Retinal pigment epithelial cell (primary cell): ENCODE results near the gene RAB3C.

Experiments
- DNase-seq: peaks from one replicate; pipeline ENCODE4 v3.0.0-alpha.2; 2010; ENCODE audit warnings: low read depth
- H3K4me3 ChIP-seq: 2 replicates; pipeline ENCODE4 v1.5.1; 2011; ENCODE audit warnings: mild to moderate bottlenecking, low read length, control low read depth, moderate library complexity
- TF ChIP-seq, protein P1 (sequence below): conservative IDR thresholded peaks from 2 replicates; pipeline ENCODE4 v1.5.1; 2011; ENCODE audit warnings: low read depth, low read length, control low read depth, inconsistent platforms

RAB3C gene

DNA sequence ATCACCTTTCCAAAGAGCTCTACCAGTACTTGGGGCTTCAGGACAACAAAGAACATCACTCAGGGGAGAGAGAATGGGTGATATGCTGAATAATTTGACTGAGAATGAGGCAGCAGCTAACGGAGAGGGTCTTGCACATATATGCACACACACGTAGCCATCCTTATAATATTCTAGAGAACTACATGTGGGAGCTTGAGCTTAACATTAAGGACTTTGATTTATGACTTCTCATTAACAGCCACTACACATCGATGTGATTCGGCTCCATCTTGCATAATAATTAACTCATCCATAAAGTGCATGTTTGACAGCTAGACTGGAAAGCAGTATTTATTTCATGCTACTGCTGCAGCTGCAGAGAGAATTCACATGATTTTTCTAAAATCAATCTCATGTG lies 163.4 kb downstream of the RAB3C start:
- no peak for DNase-seq
- no peak overlapping the region for H3K4me3 ChIP-seq
- TF ChIP-seq, protein P1, sequence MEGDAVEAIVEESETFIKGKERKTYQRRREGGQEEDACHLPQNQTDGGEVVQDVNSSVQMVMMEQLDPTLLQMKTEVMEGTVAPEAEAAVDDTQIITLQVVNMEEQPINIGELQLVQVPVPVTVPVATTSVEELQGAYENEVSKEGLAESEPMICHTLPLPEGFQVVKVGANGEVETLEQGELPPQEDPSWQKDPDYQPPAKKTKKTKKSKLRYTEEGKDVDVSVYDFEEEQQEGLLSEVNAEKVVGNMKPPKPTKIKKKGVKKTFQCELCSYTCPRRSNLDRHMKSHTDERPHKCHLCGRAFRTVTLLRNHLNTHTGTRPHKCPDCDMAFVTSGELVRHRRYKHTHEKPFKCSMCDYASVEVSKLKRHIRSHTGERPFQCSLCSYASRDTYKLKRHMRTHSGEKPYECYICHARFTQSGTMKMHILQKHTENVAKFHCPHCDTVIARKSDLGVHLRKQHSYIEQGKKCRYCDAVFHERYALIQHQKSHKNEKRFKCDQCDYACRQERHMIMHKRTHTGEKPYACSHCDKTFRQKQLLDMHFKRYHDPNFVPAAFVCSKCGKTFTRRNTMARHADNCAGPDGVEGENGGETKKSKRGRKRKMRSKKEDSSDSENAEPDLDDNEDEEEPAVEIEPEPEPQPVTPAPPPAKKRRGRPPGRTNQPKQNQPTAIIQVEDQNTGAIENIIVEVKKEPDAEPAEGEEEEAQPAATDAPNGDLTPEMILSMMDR = no peak

DNA sequence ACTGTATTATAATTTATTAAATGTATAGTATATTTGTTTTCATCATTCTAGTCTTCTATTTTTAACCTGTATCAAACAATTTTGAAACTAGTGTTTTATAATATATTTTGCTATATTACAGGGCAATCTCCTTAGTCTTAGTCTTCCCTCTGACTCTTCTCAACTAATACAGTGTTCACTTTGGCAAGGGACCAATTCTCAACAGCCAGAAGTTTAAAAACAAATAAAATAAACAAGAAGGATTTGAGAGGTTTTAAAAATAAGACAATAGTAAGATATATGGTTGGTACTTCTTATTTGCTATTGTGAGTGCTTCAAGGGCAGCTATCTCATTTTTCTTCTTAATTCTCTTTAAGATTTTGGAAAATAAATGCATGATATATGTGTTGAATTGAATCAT lies 167.2 kb downstream of the RAB3C start:
- TF ChIP-seq, protein P1 = no peak
- no peak for DNase-seq
- H3K4me3 ChIP-seq = no peak overlapping the region

DNA sequence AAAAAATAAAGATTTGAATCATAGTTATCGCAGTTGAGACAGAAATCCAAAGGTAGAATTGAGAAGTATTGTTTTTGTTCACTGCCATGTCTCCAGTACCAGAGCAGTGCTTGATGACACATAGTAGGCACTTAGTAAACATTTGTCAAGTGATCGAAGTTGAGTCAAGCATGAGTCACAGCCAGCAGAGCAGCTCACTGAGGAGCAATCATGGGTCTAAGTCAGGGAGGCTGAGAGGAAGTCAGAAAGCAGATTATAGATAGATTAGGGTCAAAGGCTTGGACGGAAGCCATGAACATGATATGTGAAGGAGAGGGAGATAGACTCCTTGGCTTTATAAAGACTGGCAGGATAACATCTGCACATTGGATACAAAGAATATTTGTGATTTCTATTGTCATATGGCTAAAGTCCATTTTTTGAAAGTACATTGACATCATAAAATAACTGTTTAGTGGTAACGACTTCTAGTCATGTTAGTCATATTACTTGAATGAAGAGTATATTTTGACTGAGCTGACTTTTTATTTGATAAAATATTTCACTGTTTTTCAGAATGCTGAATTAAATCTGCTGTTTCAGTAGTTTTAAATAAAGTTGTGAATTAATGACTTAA lies 168.5 kb downstream of the RAB3C start:
- peak; percentile 81 for DNase-seq
- H3K4me3 ChIP-seq = no peak overlapping the region
- TF ChIP-seq, protein P1 = no peak

DNA sequence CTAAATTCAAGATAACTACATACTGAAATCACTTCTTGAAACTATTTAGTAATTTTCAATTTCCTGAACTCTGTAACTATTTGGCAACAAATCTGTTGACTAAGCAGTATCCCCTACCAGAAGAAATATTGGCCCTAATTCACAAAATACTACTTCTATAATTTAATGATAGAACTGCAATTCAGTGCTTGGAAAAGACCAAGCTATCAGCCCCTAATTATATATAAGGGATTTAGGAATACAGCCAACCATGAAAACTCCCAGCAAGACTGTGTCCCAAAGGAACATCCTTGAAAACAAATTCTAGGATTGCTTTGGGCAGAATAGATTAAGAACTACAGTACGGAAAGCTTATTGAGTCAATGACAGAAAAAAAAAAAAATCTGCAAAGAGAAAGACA lies 169.2 kb downstream of the RAB3C start:
- DNase-seq = no peak
- TF ChIP-seq, protein P1 = no peak

DNA sequence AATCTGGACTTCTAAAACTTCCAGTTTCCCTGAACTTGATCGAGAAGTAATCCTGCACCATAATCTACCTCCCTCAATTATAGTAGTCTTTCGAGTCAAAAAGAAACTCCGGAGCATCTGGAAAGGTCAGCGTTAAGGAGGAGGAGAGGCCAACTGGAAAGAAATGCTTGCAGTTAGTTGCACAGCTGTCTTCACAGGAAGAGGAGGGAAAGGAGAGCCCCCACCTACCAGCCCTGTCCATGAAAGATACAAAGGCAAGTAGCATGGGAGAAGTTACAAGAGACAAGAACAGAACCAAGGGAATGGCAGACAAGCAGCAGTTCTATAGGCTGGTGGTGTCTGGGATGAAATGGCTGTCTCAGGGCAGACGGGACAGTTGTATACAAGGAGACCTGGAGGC lies 170.6 kb downstream of the RAB3C start:
- no peak overlapping the region for H3K4me3 ChIP-seq
- TF ChIP-seq, protein P1 = no peak
- no peak for DNase-seq

More for the DNA sequence above, 169.2 kb downstream of the RAB3C start:
- H3K4me3 ChIP-seq = no peak overlapping the region

DNA sequence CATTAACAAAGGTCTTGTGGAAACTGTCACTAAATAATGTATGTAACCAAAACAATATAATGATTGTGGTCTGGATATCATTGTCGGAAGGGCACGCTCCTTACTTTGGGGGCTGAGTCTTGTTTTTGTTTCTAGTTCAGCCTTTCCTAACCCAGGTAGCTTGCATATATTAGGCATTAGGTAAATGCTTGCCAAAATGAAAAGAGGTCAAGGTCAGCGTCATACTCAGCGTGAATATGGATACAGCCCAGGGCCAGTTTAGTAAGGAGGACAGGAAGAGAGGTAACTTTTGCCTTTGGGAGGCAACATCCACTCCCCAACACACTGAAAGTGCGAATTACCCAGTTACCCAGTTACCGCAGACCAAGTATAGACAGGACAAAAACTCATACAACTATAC lies 171.4 kb downstream of the RAB3C start:
- H3K4me3 ChIP-seq = no peak overlapping the region
- TF ChIP-seq, protein P1 = no peak
- DNase-seq = no peak

DNA sequence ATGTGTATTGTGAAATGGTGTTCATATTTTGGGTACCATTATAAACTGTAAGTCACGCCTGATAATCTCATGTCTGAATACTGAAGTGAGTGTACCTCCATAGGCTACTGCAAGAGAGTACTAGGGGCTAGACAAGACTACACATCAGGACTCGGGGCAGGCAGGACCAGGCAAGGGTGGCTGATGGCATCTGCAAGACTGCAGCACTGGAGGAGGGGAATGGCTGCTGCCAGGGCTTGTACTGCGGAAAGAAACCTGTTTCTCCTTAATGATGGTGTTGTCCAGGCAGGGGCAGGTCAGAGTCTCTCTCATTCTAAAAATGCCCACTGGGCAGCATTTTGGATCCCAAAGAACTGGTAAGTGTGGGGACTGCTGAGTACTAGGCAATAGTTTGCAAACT lies 172.5 kb downstream of the RAB3C start:
- no peak overlapping the region for H3K4me3 ChIP-seq
- DNase-seq = no peak
- TF ChIP-seq, protein P1 = no peak
